Heart right ventricle (tissue), 16 donors: ENCODE results near the gene MTHFD1L. TPM values are rescaled to one million over a fixed set of nuclear protein-coding genes. Genes with fewer than 3 reads are reported as not detected.
"Not testable (repeated sequence)": the region's sequence is repeated elsewhere in the genome, so short reads cannot be mapped to it uniquely, and the experiment has no call there.

Experiments
- ATAC-seq, 8 donors: fragments of 200-7000 bp; cut with Tn5 transposase; one replicate each; pipeline ENCODE4 v1.9.1; 2020; ENCODE audit warnings: mild to moderate bottlenecking in 8 of 8, moderate library complexity in 8 of 8, moderate number of reproducible peaks in 1 of 8
- DNase-seq, 2 donors: peaks; one replicate each; pipeline ENCODE4 v3.0.0-alpha.2; 2020
- H3K27ac ChIP-seq, 10 donors: fragments of 200-600 bp; sonication (generic) in 2 of 10; one replicate each; pipeline versions ENCODE4 v1.5.0 to v1.8.0; 2020 to 2022; ENCODE audit warnings: mild to moderate bottlenecking in 3 of 10
- H3K27me3 ChIP-seq, 7 donors: fragments of 200-600 bp; one replicate each; pipeline ENCODE4 v1.8.0; 2021 to 2022; ENCODE audit warnings: mild to moderate bottlenecking in 2 of 7
- H3K36me3 ChIP-seq, 9 donors: fragments of 200-600 bp; sonication (generic) in 1 of 9; one replicate each; pipeline versions ENCODE4 v1.5.0 to v1.8.0; 2020 to 2022; ENCODE audit warnings: mild to moderate bottlenecking in 2 of 9
- H3K4me1 ChIP-seq, 9 donors: fragments of 200-600 bp; sonication (generic) in 1 of 9; one replicate each; pipeline versions ENCODE4 v1.5.0 to v1.8.0; 2020 to 2022; ENCODE audit warnings: mild to moderate bottlenecking in 4 of 9
- H3K4me3 ChIP-seq, 10 donors: fragments of 200-600 bp; sonication (generic) in 2 of 10; one replicate each; pipeline versions ENCODE4 v1.5.0 to v1.8.0; 2020 to 2022; ENCODE audit warnings: mild to moderate bottlenecking in 7 of 10, moderate library complexity in 2 of 10
- H3K9me3 ChIP-seq, 11 donors: fragments of 200-600 bp in 10 of 11; sonication (generic) in 2 of 11; one replicate each; pipeline versions ENCODE4 v1.5.0 to v1.8.0; 2013 to 2022; ENCODE audit warnings: mild to moderate bottlenecking in 2 of 11, control low read depth in 1 of 11, moderate library complexity in 1 of 11
- WGBS, 2 donors: extraction: QIAGEN DNeasy Blood & Tissue Kit; methylation state at CpG; one replicate each; pipeline ENCODE4 v1.1.7; 2013; ENCODE audit warnings: inconsistent platforms in 1 of 2; 5-methylcytosine and 5-hydroxymethylcytosine counted together
- intact Hi-C, 10 donors: fragments of 100-400 bp; cut with DNase I; formaldehyde crosslinking; loops; one replicate each; pipeline versions ENCODE4 v1.11.1 to v1.14.2; 2022
- polyA plus RNA-seq, 2 donors: library from polyadenylated mRNA; stranded (reverse); fragments of 200-250 nt; gene quantifications; one replicate each; pipeline ENCODE4 v1.2.3, GENCODE V29; 2013
- total RNA-seq, 10 donors: library from RNA; stranded (reverse); fragmentation: NEBNext Ultra II Directional in 3 of 10; extraction: Animal tissue kit (Norgen Biotek cat#: 25700) in 3 of 10; gene quantifications; one replicate each; pipeline versions ENCODE4 v1.2.1 to v1.2.4, GENCODE V29; 2021 to 2023
- TF ChIP-seq, protein P1 (sequence below), 9 donors: fragments of 200-600 bp; sonication (generic) in 2 of 9; IDR thresholded peaks; one replicate each; pipeline versions ENCODE4 v1.5.0 to v1.8.0; 2021 to 2022; ENCODE audit warnings: antibody characterized with exemption in 9 of 9, mild to moderate bottlenecking in 5 of 9, moderate library complexity in 1 of 9
- donor health status: Arrhythmogenic right ventricular cardiomyopathy.
- donor health status: ischemic (EF 13 %, LVEDD 7.1; RV severe dilation, severe dysfunction).
- donor health status: healthy with polysubstance abuse.
- donor health status: DM: no; HTN: yes; CAD: no.
- donor health status: DM: no; HTN: no; CAD: no.
- donor health status: ischemic (EF 25% LVEDD 6.9; RV normal size, moderate dysfunction).
- donor health status: ischemic (EF 25% LVEDD 5.7; RV mildly dilated, moderate dysfunction).
- donor health status: healthy.
- donor health status: DM: yes; HTN: yes; CAD: no.
- donor health status: Ischemic cardiomyopathy.
- donor health status: ischemic (EF 35%, LVEDD 5.7; RV mildly dilated, moderate dysfunction).
- donor health status: nonischemic (EF 11% LVEDD 7.7; RV severe dilation, severe dysfunction).
- donor health status: DM: yes; HTN: yes; CAD: no.
- donor health status: PGD.
- donor health status: ischemic (EF 29% LVEDD 5.4; RV normal size, mild dysfunction).
- donor health status: nonischemic (EF 23%, LVEDD 6.1; RV moderate dilation, normal function).

Gene MTHFD1L
- total and polyA plus RNA-seq, 12 donors = 1.2 to 10.8 (median 3.8) TPM

- H3K36me3 ChIP-seq = no peaks in the 10 kb centered on the region
- H3K9me3 ChIP-seq = no peaks in the 10 kb centered on the region
- WGBS, 2 donors = 41 to 52% methylated on average over 26 of the region's 26 CpGs
- no peaks in the 10 kb centered on the region for H3K27me3 ChIP-seq
- H3K4me3 ChIP-seq = peak overlapping the region in 5 of 10 donors; percentile 19 to 37 (median 27)
- DNase-seq (peak; percentile 26 to 70), ATAC-seq (peak in 4 of 8 donors; percentile 49 to 67 (median 60))
- intact Hi-C loops = no loop called here
- peak overlapping the region; percentile 57 to 85 (median 76) for H3K27ac ChIP-seq
- H3K4me1 ChIP-seq = peaks cover 3 to 43% (median 33%) of the 10 kb centered on the region in 9 donors
- TF ChIP-seq, protein P1, sequence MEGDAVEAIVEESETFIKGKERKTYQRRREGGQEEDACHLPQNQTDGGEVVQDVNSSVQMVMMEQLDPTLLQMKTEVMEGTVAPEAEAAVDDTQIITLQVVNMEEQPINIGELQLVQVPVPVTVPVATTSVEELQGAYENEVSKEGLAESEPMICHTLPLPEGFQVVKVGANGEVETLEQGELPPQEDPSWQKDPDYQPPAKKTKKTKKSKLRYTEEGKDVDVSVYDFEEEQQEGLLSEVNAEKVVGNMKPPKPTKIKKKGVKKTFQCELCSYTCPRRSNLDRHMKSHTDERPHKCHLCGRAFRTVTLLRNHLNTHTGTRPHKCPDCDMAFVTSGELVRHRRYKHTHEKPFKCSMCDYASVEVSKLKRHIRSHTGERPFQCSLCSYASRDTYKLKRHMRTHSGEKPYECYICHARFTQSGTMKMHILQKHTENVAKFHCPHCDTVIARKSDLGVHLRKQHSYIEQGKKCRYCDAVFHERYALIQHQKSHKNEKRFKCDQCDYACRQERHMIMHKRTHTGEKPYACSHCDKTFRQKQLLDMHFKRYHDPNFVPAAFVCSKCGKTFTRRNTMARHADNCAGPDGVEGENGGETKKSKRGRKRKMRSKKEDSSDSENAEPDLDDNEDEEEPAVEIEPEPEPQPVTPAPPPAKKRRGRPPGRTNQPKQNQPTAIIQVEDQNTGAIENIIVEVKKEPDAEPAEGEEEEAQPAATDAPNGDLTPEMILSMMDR (IDR thresholded peaks at IDR 0.05) = no peak
These were observed 179.3 kb downstream of the MTHFD1L start for GRCh38 chr6:151044465-151045441.

DNA sequence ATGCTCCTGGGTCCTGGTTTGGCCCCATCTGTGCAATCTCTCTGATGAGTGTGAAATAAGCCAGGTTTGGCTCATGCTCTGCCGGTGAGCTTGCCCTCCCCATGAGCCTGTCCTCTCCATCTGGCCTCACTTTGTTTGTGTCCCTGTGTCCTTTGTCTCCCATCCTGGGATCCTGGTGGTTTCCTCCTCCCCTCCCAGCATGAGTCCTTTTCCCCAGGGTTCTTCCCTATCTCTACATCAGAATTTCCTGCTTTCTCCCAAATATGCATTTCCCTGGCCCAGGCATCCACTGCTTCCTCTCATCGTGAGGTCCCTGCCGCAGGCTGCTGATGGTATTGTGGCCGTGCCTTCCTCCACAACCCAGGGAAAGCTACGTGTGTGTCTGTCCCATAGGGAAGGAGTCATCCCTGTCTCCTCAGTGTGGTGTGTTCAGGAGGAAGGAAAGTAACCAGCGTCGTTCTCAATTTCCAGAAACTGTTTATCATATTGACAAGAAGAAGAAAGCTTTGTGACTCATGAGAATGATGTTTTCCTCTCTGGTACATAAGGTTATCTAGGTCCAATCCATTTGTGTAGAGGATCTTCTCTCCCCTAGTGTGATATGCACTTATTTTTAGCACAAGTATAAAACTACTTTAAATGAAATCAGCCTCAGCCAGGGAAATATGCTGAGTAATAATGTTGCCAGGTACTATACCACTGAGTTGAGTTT lies 180.2 kb downstream of the MTHFD1L start:
- Histone ChIP-seq H3K4me1 (peaks cover 3 to 38% (median 30%) of the 10 kb centered on the region in 9 donors), H3K27ac (peak overlapping the region; percentile 57 to 85 (median 76)), H3K4me3 (peak overlapping the region in 2 of 10 donors; percentile 27 to 37)
- intact Hi-C loops, ATAC-seq, H3K36me3 ChIP-seq, H3K9me3 ChIP-seq, H3K27me3 ChIP-seq: not testable (repeated sequence)
- 27 to 32% methylated on average over 7 of the region's 7 CpGs for WGBS, 2 donors
- DNase-seq = peak in 1 of 2 donors; percentile 17

DNA sequence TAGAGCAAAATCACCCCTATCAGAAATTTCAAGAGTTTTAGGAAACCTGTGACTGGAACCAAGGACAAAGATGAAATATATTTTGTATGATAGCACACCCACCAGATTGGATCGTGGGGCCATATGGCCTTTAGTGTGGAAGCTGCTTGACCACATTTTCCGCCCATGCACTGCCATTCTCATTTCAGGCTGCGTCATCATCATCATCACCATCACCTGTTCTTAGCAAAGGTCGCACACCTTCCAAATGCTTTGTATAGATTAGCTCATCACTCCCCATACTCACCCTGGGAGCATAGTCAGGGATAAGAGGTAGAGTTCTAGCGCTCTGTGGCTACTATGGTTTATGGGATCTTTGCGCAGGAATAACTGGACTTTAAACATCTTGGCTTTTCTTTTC lies 185.7 kb downstream of the MTHFD1L start:
- Histone ChIP-seq H3K9me3 (no peaks in the 10 kb centered on the region), H3K4me3 (no peak overlapping the region), H3K36me3 (peaks cover 0 to 3% (median 0%) of the 10 kb centered on the region in 9 donors), H3K4me1 (peaks cover 0 to 11% (median under 1%) of the 10 kb centered on the region in 9 donors), H3K27ac (no peak overlapping the region), H3K27me3 (no peaks in the 10 kb centered on the region)
- TF ChIP-seq, protein P1 (IDR thresholded peaks at IDR 0.05) = no peak
- 97 to 99% methylated on average over 6 of the region's 6 CpGs for WGBS, 2 donors
- intact Hi-C loops = no loop called here
- ATAC-seq (no peak), DNase-seq (no peak)

DNA sequence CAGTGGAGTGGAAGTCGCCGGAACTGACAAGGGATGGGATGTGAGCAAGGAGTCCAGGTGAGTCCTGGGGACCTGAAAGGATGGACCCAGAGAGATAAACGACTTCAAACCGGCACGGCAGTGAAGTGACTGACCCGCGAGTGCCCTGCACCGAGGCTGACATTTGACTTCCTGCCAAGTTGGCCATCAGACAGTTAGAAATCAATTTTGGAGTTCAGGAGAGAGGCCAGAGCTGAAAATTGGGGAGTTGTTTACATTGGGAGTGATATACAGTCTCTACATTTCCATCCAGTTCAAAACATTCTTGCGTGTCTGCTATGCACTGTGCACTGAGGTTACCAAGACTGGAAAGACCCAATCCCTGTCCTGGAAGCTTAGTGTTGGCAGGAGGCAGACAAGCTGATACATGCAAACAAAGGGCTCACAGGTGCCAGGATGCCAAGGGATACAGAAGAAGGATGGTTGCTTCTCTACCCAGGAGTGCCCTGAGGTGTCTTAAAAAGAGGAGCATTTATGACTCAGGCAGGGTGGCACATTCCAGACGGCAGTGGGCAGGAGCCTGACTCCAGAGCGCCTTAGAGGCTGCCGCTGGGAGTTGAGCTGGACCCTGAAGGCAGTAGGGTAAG lies 186.6 kb downstream of the MTHFD1L start:
- no peak overlapping the region for H3K4me3 ChIP-seq
- H3K4me1 ChIP-seq = peaks cover 0 to 9% (median 0%) of the 10 kb centered on the region in 9 donors
- intact Hi-C loops = no loop called here
- TF ChIP-seq, protein P1 (IDR thresholded peaks at IDR 0.05) = no peak
- no peaks in the 10 kb centered on the region for H3K9me3 ChIP-seq
- no peak for ATAC-seq
- 84 to 89% methylated on average over 12 of the region's 12 CpGs for WGBS, 2 donors
- no peak overlapping the region for H3K27ac ChIP-seq
- H3K27me3 ChIP-seq = no peaks in the 10 kb centered on the region
- H3K36me3 ChIP-seq = peaks cover 0 to 3% (median 0%) of the 10 kb centered on the region in 9 donors
- no peak for DNase-seq
